Stimulated activated CD8-positive, alpha-beta memory T cell treated with anti-CD3 and anti-CD28 coated beads, Interleukin-4, amount 100 ng/mL, for 24 hours (primary cell): ENCODE measurements around the gene SORCS1.

Source experiments
- DNase-seq: peaks from one replicate; pipeline ENCODE4 v3.0.0-alpha.2; 2020; ENCODE audit warnings: low read depth

Gene SORCS1

GRCh38 chr10:106734220-106734619 is 430.3 kb downstream of the SORCS1 start:
- no peak for DNase-seq

DNA sequence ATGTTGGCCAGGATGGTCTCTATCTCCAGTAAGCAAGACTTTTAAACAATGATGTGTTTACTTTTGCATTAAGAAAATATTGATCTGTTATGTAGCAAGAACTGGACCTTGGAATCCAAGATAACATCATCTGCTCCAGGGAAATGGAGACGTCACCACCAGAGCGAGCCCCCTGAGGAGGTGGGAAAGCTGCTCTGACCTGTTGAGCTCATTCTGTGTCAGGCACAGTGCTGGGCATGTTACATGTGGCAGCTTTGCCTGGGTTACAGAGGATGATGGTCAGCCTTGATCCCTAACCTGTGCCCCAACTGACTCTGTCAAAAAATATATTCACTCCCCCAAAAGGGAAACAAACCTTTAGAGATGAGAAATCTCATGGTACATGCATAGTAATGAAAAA is 436.3 kb downstream of the SORCS1 start:
- DNase-seq: no peak

DNA sequence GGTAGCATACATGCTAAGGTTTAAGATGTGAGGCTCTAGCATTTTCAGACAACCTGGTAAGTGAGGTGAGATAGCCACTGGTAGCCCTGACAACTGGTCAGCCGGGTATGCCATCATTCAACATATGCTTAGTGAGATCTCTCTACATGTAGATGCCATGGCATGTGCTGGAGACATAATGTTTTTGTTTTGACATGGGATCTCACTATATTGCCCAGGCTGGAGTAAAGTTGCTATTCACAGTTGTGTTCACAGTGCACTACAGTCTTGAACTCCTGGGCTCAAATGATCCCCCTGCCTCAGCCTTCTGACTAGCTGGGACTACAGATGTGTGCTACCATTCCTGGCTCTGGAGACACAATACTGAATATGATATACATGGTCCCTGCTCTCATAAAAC is 437.3 kb downstream of the SORCS1 start:
- DNase-seq: no peak

DNA sequence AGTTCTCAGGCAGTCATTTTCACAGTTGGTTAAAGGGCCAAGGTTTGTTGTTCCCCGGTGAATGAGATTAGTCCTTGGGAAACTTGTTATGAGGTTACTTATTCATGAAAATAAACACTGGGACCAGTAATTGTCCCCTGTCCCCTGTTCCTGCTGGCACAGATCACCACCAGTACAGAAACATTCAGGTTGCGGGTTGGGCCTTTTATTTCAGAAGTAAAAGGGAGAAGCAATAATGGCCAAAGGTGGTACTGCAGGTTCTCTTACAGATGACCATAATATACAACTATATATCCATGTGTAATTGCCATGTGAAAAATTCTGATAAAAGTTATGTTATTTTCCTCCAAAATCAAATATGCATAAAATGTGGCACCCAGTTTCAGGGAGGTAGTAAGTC is 442.0 kb downstream of the SORCS1 start:
- DNase-seq: no peak

- DNase-seq: no peak
Measured at GRCh38 chr10:106720683-106721082, 443.8 kb downstream of the SORCS1 start.

DNA sequence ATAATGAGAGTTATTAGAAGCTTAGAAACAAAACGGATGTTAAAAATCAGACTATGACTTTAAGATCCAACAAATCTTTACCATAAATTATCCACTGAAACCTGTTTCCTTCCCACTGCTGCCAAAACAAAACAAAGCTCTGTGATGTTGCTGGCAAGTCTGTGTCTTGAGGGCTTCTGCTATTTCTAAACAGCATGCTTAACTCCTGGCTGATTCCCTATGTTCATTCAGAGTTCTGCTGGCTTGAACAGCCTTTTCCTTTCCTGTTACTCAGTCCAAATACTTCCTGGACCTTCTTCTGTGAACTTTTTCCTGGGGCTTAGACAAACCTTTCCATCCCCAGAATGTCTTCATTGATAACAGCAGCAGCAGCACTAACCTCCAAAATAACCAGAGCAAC is 448.1 kb downstream of the SORCS1 start:
- DNase-seq: no peak

- no peak for DNase-seq
Measured at GRCh38 chr10:106714734-106715555, 449.6 kb downstream of the SORCS1 start.

DNA sequence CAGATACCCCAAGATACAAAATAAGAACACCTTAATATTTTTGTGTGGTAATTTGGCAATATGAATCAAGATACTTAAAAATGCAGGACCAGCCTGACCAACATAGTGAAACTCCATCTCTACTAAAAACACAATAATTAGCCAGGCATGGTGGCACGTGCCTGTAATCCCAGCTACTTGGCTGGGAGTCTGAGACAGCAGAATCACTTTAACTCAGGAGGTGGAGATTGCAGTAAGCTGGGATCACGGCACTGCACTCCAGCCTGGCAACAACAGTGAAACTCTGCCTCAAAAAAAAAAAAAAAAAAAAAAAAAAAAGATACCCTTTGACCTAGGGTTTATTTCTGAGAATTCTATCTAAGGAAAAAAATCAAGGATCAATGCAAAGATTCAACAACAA is 450.7 kb downstream of the SORCS1 start:
- DNase-seq: no peak

DNA sequence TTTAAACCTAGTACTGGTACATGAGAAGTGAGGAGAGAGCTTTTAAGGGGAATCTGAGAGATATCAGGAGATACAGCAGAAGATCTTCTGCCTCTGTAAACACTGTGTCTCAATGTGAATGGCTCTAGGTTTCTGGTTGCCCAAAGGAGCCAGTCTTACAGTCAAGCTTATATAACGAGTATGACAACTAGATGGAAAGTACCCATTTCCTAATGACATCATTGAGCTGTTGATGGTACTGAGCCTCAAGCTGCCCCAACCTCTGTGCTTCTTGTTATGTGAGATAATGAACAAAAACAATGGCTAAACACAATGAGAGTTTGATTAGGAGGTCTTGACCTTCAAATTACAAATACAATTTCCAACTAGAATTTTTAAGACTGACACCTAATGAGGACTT is 451.5 kb downstream of the SORCS1 start:
- DNase-seq: no peak

GRCh38 chr10:106711313-106711906 is 453.1 kb downstream of the SORCS1 start:
- peak; percentile 2 for DNase-seq

GRCh38 chr10:106708506-106708905 is 456.0 kb downstream of the SORCS1 start:
- DNase-seq: no peak

DNA sequence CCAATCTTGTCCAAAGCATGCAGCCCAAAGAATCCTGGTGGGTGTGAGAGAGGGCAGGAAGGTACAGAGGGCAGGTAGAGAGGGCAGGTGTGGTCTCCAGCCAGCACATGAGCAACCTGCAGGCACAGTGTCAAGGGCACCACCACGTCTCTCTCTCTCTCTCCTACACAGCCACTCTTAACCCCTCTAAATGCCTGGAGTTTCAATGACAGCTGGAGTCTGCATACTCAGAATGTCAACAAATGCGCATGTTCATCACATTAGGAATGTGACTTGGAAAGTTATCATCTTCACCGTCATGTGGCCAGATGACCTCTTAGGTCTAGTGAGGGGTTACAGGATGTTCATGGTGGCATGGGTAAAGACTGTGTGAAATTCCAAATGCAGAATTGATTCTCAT is 456.8 kb downstream of the SORCS1 start:
- DNase-seq: no peak

- DNase-seq: no peak
Measured at GRCh38 chr10:106706127-106706526, 458.4 kb downstream of the SORCS1 start.

DNA sequence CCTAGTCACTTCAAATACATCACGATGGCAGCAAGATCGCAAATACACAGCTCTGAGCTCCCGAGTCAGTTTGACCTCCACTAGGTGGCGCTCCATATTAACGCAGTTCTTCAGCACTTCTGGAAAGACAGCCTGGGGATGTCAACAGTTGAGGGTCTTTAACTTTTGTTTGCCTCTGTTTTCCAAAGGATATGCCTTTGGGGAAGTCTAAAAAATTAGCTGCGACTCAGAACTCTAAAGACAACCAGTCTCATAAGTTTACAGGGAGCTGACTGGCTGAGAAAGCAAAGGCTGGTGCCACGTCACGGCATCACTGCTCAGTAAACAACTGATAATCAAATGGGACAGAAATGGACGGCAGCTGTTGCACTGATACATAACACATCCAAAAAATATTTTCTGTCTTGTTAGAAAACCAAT is 458.8 kb downstream of the SORCS1 start:
- DNase-seq: no peak

DNA sequence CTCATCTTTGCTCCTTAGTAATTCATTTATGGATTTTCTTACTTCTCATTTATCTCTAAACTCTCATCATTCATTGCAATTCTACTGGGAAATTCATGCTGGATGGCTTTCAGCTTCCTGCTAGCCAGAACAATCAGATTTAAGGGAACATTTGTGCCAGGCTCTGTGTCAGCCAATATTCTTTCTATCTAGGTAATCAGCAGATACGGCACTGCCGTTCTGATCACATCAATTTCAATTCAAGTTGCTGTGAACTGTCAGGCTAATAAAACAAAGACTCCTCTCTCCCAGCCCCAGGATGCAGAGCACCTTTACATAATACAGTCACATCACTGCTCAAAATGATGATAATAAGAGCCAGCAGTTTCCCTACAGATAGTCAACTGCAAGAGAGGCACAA is 468.3 kb downstream of the SORCS1 start:
- DNase-seq: no peak

GRCh38 chr10:106694696-106695095 is 469.8 kb downstream of the SORCS1 start:
- no peak for DNase-seq

DNA sequence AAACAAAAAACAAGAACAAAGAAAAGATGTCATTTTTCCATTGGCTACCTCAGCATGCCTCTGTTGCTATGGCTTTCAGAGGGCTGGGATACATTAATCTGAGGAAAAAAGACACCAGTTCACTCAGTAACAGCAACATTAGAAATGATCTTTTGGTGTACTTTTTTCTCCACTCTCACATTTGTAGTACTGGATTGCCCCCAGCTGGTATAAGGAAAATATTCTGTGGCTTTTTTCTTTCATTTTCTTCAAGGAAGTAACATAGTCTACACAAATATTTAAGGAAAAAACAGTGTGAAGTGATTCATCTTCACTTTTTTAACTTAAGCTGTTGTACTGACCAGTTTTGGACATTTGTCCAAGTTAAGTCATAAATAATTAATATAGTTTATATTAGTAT is 482.3 kb downstream of the SORCS1 start:
- DNase-seq: no peak

GRCh38 chr10:106680061-106680460 is 484.4 kb downstream of the SORCS1 start:
- DNase-seq: no peak

- DNase-seq: no peak
Measured at GRCh38 chr10:106679314-106679713, 485.2 kb downstream of the SORCS1 start.

DNA sequence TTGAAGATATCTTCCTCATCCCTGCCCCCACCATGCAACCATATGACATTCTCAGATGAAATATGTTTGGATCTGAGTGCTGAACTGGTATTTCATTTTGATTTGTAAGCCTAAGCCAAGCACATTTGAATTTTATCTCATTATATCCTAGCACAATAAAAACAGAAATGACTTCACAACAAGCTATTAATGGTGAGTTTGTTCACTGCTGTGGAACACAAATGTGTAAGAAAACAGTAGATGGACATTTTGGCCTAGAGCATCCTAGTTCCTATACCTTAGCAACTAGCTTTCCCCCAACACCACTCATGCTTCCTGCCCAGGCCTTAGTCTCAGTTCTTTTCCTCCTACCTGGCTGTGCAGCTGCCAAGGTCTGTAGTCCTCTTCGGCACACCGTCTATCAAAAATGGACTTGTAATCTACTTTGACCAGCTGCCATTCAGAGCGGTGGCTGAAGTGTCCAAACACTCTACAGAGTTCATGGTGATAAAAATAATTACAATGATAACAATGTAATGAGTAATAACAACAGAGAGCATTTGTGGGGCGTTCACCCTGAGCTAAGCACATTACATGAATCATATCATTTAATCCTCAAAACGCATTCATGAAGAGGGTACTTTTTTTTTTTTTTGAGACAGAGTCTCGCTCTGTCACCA is 491.9 kb downstream of the SORCS1 start:
- no peak for DNase-seq

DNA sequence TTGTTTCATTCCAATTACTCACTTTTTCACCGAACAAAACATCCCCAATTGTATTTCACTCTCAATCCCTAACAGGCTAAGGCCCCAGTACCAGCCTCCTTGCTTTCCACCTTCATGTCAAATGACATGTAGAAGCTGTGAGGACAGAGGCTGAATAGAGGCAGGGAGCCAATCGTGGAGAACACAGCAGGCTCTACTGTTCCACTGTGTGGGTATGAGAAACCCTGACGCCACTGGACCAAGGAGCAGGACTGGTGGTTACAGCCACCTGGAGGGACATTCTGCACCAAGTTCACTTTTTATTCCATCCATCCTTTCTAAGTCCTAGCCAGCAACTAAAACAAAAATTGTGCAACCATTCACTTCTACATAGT is 502.8 kb downstream of the SORCS1 start:
- no peak for DNase-seq

GRCh38 chr10:106661133-106661766 is 503.3 kb downstream of the SORCS1 start:
- no peak for DNase-seq

GRCh38 chr10:106660550-106660949 is 504.0 kb downstream of the SORCS1 start:
- no peak for DNase-seq
